HFF-Myc (cell line): ENCODE measurements around the gene BNC2.
A peak's percentile ranks its signal among the peaks of the same experiment; 100 is the strongest.

Experiments used
- DNase-seq: peaks from one replicate; pipeline ENCODE4 v3.0.0-alpha.2; 2011; ENCODE audit warnings: low read depth; ENCODE audit errors: extremely low read depth
- H3K4me3 ChIP-seq: replicated peaks from 2 replicates; pipeline ENCODE4 v1.5.1; 2011; ENCODE audit warnings: low read depth, mild to moderate bottlenecking, control low read depth, low read length
- CTCF ChIP-seq: IDR thresholded peaks from 2 replicates; pipeline ENCODE4 v1.5.1; 2012; ENCODE audit warnings: mild to moderate bottlenecking, low read depth, low read length, control low read depth; ENCODE audit errors: missing control alignments

Gene BNC2

GRCh38 chr9:16869131-16869881 lies 1.2 kb downstream of the BNC2 start:
- TF ChIP-seq CTCF: no peak
- H3K4me3 ChIP-seq: peak overlapping the region; percentile 77
- DNase-seq: no peak

DNA sequence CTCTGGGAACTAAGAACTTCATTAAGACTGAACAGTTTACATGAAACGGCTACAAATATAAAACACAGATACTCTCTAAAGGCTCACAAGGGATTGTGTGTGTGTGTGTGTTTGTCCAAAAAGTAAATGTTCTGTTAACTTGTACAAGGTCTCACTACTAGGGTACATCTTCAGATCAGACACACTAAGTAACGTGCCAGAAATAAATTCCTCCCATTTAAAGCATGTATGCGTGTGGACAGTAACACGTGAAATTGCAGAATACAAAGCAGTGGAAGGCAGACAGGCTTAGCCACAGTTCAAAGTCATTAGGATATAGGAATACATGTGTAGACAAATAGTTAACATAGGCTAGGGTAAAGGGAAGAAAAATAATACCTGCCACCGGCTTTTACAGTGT lies 1.8 kb downstream of the BNC2 start:
- DNase-seq: no peak
- peak overlapping the region; percentile 77 for H3K4me3 ChIP-seq
- TF ChIP-seq CTCF: no peak

- peak overlapping the region; percentile 77 for H3K4me3 ChIP-seq
- no peak for TF ChIP-seq CTCF
- DNase-seq: no peak
These were observed 2.7 kb downstream of the BNC2 start for GRCh38 chr9:16867576-16868311.

GRCh38 chr9:16866587-16866986 lies 3.9 kb downstream of the BNC2 start:
- DNase-seq: no peak
- H3K4me3 ChIP-seq: no peak overlapping the region
- no peak for TF ChIP-seq CTCF

DNA sequence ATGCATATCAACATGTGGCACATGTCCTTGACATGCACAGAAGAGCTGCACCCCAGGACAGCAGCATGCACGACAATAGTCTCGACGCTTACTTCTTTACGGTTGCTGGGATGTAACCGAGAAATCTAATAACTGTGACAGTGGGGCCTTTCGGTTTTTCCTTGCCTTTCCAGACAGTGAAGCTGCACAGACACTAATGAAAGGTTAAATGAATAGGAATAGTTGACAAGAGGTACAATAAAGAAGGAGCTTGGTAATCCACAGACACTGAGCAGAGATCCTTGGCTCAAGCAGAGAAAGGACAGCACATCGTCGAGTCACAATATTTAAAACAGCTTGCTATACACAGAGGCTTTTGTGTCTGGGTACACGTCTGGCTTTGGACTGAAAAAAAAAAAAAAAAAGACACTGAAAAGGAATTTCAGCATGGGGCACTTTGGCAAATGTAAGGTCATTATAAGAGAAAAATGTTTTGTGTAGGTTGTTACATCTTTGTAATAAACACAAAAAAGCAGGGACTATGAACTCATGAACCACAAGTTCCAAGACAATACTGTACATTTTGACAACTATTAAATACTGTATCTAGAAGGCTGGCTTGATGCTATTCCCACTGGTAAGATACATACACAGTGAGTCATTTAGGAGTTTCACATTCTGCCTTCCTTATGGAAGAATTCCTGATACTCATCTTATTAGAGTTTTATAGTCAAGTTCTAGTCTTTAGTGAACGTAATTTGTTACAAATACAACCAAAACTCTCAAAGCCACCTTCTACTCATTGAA lies 5.6 kb downstream of the BNC2 start:
- DNase-seq: no peak
- no peak overlapping the region for H3K4me3 ChIP-seq
- TF ChIP-seq CTCF: no peak

- no peak for TF ChIP-seq CTCF
- no peak for DNase-seq
These were observed 22.3 kb downstream of the BNC2 start for GRCh38 chr9:16848179-16848578.

More at GRCh38 chr9:16848179-16848578, 22.3 kb downstream of the BNC2 start:
- no peak overlapping the region for H3K4me3 ChIP-seq
